Fibroblast of pulmonary artery (primary cell): Measurements from ENCODE around the gene SMLR1.

ENCODE experiments used
- DNase-seq: peaks from one replicate; pipeline ENCODE4 v3.0.0-alpha.2; 2010; ENCODE audit warnings: low read depth
- H3K4me3 ChIP-seq: replicated peaks from 2 replicates; pipeline ENCODE4 v1.5.1; 2011; ENCODE audit warnings: low read depth, mild to moderate bottlenecking, control low read depth, low read length, moderate library complexity
- TF ChIP-seq, protein P1 (sequence below): IDR thresholded peaks from 2 replicates; pipeline ENCODE4 v1.5.1; 2011; ENCODE audit warnings: mild to moderate bottlenecking, control low read depth, low read length, inconsistent platforms; ENCODE audit errors: missing control alignments

Gene SMLR1

DNA sequence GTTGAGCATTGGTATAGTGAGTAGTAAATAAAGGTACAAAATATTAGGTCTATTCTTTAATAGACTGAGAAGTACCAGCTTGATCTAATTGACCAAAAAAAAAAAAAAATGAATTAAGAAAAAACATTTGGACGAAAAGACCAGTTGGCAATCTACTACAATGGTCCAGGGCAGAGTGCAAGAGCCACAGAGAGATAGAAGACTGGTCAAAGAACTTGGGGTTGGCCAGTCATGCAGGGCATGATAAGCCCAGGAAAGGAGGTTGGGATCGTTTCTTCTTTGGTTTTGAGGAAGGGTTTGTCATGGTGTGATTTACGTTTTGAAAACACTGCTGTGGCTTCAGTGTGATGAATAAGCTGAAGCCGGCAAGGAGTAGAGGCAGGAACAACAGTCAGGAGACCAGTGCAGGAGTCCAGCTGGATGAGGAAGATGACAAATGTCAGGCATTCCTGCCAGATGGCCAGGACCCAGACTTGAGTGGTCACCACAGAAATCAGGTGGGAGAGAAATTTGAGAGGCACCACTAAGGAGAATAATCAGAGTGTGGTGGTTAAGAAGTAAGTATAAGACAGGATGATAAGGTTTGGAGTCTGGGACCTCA, 14.0 kb downstream of the SMLR1 start:
- TF ChIP-seq, protein P1, sequence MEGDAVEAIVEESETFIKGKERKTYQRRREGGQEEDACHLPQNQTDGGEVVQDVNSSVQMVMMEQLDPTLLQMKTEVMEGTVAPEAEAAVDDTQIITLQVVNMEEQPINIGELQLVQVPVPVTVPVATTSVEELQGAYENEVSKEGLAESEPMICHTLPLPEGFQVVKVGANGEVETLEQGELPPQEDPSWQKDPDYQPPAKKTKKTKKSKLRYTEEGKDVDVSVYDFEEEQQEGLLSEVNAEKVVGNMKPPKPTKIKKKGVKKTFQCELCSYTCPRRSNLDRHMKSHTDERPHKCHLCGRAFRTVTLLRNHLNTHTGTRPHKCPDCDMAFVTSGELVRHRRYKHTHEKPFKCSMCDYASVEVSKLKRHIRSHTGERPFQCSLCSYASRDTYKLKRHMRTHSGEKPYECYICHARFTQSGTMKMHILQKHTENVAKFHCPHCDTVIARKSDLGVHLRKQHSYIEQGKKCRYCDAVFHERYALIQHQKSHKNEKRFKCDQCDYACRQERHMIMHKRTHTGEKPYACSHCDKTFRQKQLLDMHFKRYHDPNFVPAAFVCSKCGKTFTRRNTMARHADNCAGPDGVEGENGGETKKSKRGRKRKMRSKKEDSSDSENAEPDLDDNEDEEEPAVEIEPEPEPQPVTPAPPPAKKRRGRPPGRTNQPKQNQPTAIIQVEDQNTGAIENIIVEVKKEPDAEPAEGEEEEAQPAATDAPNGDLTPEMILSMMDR, result no peak

DNA sequence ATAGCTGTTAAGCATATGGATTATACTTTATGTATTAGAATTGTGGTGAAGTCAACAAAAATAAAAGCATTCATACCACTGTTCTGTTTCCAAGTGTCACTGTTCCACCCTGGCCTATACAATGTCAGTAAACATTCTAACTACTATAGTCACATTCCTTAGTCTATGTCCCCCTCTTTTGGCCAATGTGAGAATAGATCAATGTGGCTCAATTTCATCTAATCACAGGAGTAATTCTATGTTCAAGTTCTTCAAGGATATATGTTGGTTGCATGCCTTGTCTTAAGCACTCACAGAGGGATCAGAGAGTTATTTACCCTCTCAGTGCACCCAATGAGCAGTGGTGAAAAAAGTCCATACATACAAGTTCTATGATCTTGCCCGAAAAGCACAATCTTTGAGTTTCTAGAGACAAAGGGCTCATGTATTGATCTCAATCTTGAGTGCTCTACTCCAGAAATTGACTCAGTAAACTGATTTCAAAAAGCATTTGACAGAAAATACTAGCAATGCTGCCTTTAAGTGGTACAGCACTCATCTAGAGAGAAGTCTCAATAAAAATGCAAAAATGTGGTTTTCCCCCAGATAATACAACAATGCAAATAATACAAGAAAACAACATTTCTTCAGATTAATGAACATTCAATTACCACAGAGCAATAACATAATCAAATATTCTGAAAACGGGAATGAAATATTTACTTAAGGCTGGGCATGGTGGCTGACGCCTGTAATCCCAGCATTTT, 16.5 kb downstream of the SMLR1 start:
- peak; percentile 56 for DNase-seq
- H3K4me3 ChIP-seq, result no peak overlapping the region
- TF ChIP-seq, protein P1, result peak; percentile 43

More for the DNA sequence above, 14.0 kb downstream of the SMLR1 start:
- DNase-seq, result no peak
- no peak overlapping the region for H3K4me3 ChIP-seq

DNA sequence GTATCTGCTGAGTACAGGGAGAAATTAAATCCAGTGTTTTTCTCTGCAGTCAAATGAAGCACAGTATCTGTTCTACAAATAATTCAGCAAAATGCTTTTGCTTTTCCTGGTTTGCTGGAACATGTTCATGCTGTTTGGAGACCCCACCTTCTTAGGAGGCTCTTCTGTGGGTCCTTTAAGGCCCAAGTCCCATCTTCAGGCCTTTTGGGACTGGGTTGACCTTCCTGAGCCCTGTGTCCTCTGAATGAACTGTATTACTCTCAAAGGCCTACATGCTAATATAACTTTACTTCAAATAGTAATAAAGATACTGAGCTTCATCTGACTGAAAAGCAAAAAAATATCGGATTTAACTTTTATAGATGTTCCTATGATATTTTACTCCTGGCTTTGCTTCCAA, 19.3 kb downstream of the SMLR1 start:
- no peak for DNase-seq
- TF ChIP-seq, protein P1, result no peak
- H3K4me3 ChIP-seq, result no peak overlapping the region

DNA sequence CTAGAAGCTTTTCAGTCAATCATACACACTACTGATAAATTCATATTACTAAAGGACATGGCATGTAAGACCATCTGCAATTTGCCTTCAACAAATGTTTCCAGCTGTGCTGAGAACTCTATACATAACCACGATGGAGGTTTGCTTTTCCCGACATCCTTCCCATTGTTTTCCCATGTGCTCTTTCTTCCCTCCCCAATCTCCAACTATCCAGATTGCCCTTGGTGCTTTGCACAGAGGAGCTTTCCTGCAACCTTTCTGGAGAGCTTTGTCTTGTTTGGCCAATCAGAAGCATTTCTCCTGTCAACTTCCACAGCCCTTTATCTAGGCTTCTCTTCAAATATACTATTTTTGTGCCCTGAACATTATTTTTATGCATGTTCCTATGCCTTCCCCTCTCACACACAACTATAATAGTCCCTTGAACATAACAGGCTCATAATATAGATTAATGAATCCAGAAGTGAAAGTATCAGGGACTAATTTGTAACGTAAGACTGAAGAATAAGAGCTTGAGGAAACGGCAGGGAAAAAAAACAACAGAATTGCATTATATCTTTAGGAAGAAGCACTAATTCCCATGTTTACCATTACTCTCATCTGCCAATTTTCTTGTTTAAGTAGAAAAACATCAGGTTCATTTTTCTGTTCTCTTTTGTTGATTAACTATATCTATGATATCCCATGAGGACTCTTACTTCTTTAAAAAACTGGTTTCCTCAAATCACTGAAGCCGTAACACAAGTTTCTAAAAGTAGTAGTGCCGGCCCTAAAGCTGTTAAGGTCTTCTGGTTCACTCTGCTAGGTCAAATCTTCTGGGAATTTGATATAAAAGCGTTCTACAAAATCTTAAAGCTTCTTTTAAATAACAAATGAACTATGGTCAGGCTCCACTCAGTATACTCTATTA, 20.1 kb downstream of the SMLR1 start:
- H3K4me3 ChIP-seq, result no peak overlapping the region
- no peak for DNase-seq
- TF ChIP-seq, protein P1, result no peak

DNA sequence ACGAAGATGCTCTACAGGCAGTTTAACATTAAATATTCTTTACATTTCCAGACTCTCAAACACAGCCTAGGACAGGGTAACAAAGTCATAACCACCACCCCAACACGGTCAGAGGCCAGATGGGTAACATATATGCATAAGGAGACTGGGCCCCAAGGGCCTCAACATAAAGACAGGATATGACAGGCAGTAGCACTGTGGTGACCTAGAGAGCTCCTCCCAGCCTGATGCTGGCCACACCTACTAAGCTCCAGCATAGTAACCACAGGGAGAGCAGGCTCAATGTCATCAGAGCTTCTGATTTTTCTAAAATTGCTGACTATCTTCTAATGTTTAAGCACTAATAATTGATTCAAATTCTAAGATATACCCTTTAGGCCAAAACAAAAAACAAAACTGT, 21.7 kb downstream of the SMLR1 start:
- H3K4me3 ChIP-seq, result no peak overlapping the region
- TF ChIP-seq, protein P1, result no peak
- DNase-seq, result no peak

DNA sequence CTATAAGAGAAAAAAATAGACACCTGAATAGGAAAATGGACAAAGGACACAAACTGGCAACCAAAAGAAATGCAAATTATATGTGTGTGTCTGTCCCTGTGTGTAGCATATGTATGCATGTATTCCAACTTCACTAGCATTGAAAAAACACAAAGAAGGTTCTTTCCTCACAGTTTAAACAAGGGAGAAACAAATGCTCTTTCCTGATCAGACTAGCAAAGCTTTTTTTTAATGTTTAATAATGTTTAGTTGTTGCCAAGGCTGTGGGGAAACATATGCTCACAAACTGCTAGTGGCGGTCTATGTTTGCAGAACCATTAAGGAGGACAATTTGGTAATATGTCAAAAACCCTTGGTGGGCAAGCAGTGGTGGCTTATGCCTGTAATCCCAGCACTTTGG, 22.4 kb downstream of the SMLR1 start:
- H3K4me3 ChIP-seq, result no peak overlapping the region
- DNase-seq, result no peak
- TF ChIP-seq, protein P1, result no peak
